Measurements from ENCODE around the gene ANKLE2.

Gene ANKLE2

DNA sequence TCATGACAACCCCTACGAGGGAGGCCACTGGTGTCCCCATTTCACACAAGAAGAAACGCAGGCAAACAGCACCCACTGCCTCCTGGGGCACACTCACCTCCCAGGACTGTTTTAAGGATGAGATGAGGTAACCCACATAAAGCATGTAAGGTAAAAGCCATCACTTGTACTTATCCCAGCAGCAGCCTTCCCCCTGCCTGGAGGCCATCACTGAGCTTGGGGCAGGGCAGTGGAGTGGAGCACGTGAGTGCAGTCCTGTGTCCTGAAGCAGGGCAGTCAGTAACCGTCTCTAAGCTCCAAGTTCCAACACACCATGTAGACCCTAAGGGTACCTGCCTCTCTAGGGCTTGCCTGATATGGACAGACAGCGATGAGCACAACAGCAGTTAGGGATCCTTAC is 76.2 kb downstream of the ANKLE2 start:
- DNase-seq, result no peak

DNA sequence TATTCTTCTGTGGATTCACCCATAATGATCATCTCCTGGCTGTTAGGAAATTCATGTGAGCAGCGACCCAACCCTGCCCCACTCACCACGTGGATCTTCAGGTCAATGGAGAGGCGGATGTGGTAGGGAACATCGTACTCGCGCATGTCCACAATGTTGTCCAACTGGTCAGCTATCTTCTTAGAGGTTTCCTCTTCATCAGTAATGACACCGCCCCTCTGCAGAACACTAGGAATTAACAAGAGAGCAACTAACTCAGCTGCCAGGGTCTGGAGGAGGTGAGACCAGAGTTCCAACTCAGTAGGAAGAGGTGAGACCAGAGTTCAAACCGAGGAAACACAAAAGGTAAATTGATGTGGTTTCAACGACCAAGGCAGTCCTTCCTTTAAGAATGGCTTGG is 84.1 kb downstream of the ANKLE2 start:
- DNase-seq, result no peak

DNA sequence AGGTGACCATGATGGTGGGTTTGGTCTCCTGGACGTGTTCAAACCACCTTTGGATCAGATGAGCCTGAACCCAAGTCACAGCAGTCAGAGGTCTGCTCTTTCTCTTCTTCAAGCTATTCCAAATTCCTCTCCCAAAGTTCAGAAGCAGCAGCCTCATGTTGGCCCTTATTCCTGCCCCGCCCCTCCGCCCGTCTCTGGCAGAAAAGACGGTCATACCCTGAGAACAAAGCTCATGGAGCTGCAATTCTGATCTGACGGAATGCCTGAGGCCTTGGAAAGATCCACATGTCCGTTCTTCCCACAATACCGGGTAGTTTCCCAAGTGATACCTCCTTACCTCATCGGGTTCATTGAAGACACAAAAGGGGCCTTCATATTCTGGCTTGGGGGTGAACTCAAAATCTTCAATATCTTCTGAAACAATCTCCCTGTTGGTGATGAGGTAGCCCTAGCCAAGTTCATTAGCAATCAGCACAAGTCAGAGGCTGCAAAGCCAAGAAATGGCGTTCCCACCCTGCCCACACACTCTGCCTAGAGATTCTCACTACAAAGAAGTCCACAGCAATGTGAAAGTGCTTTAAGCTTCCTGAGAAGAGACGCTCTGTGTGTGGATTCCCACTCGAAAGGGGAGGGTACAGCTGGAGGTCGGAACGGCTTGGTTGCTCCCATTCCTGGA is 85.7 kb downstream of the ANKLE2 start:
- DNase-seq, result no peak
